Activated CD4-positive, alpha-beta T cell treated with anti-CD3 and anti-CD28 coated beads, Interleukin-2, amount 50 U/mL, for 24 hours (primary cell): ENCODE data around the gene SHOX.
"Not testable (repeated sequence)": the region's sequence is repeated elsewhere in the genome, so short reads cannot be mapped to it uniquely, and the experiment has no call there.

Experiments used
- DNase-seq, 2 donors: peaks; one replicate each; pipeline ENCODE4 v3.0.0-alpha.2; 2020; ENCODE audit warnings: low read depth in 1 of 2, low spot score in 1 of 2

Gene SHOX

DNA sequence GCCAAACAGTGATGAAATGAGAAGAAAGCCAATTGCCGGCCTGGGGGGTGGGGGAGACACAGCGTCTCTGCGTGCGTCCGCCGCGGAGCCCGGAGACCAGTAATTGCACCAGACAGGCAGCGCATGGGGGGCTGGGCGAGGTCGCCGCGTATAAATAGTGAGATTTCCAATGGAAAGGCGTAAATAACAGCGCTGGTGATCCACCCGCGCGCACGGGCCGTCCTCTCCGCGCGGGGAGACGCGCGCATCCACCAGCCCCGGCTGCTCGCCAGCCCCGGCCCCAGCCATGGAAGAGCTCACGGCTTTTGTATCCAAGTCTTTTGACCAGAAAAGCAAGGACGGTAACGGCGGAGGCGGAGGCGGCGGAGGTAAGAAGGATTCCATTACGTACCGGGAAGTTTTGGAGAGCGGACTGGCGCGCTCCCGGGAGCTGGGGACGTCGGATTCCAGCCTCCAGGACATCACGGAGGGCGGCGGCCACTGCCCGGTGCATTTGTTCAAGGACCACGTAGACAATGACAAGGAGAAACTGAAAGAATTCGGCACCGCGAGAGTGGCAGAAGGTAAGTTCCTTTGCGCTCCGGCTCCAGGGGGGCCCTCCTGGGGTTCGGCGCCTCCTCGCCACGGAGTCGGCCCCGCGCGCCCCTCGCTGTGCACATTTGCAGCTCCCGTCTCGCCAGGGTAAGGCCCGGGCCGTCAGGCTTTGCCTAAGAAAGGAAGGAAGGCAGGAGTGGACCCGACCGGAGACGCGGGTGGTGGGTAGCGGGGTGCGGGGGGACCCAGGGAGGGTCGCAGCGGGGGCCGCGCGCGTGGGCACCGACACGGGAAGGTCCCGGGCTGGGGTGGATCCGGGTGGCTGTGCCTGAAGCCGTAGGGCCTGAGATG, at the start of gene SHOX:
SHOX (plus strand) TSS at position 180 of the 885 bp plus-strand sequence; CDS start at position 287, 107 bp downstream.
- DNase-seq = no peak

- DNase-seq = no peak
These were observed 49.5 kb upstream of the SHOX start for GRCh38 chrX:581066-581465.

GRCh38 chrX:581720-582298, 48.8 kb upstream of the SHOX start:
- DNase-seq = no peak

DNA sequence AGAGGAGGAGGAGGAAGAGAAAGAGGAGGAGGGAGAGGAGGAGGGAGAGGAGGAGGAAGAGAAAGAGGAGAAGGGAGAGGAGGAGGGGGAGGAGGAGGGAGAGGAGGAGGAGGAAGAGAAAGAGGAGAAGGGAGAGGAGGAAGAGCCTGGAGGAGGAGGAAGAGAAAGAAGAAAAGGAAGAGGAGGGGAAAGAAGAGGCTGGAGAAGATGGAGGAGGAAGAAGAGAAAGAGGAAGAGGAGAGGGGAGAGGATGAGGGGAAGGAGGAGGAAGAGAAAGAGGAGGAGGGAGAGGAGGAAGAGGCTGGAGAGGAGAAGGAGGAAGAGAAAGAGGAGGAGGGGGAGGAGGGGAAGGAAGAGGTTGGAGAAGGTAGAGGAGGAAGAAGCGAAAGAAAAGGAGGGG, 46.0 kb upstream of the SHOX start:
- DNase-seq = no peak

GRCh38 chrX:585115-585808, 45.3 kb upstream of the SHOX start:
- no peak for DNase-seq

DNA sequence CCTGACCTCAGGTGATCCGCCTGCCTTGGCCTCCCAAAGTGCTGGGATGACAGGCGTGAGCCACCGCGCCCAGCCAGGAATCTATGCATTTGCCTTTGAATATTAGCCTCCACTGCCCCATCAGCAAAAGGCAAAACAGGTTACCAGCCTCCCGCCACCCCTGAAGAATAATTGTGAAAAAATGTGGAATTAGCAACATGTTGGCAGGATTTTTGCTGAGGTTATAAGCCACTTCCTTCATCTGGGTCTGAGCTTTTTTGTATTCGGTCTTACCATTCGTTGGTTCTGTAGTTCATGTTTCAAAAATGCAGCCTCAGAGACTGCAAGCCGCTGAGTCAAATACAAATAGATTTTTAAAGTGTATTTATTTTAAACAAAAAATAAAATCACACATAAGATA, 44.2 kb upstream of the SHOX start:
- DNase-seq = no peak

DNA sequence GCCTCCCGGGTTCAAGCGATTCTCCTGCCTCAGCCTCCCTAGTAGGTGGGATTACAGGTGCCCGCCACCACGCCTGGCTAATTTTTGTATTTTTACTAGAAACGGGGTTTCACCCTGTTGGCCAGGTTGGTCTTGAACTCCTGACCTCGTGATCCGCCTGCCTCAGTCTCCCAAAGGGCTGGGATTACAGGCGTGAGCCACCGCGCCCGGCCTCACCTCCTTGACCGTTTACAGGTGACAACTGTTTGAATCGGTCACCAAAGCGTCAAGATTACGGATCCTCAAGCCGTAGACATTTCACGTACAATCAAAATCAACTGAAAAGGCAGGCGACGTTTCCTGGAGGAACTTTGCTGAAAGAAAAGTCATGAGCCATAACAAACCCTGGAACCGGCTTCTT, 41.3 kb upstream of the SHOX start:
- not testable (repeated sequence) for DNase-seq

DNA sequence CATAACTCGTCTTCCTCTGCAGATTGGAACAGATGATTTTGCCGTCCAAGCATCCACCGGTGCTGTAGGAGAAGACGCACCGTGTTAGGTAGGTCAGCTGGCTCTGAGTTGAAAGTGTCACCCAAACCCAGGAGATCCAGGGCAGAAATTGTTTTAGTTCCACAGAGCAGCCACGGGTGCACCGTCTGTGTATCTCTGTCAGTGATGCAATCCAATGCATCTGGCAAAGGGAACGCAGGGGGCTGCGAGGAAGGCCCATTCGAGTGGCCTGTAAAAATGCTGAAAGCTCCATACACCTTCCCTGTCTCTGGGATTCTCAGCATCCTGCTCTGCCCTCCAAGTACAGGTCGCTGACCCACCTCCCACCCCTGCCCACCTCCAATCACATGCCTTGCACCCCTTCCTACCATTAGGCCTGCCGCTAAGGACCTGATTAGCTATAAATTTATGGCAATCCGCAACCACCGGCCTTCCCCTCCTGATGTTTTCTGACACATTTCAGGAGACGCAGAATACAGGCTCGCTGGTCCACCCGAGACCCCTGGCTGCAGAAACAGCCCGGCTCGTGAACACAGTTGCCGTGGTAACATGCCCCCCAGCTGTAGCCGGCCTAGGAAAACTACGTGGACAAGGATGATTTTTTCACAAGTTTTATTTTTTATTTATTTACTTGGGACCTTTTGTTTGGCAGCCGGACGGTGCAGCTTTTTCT, 39.7 kb upstream of the SHOX start:
- no peak for DNase-seq

- no peak for DNase-seq
These were observed 30.5 kb upstream of the SHOX start for GRCh38 chrX:599837-600715.

GRCh38 chrX:603029-603428, 27.6 kb upstream of the SHOX start:
- DNase-seq = not testable (repeated sequence)

GRCh38 chrX:604616-605015, 26.0 kb upstream of the SHOX start:
- not testable (repeated sequence) for DNase-seq

DNA sequence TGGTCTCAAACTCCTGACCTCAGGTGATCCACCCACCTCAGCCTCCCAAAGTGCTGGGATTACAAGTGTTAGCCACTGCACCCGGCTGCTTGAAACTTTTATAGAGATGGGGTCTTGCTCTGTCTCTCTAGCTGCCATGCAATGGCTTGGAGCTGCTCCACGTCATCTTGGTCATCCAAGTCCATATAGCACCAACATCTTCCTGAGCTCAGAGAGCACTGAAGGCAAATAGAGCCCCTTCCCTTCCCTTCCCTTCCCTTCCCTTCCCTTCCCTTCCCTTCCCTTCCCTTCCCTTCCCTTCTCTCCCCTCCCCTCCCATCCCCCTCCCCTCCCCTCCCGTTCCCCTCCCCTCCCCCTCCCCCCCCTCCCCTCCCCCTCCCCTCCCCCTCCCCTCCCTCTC, 22.5 kb upstream of the SHOX start:
- DNase-seq = not testable (repeated sequence)

DNA sequence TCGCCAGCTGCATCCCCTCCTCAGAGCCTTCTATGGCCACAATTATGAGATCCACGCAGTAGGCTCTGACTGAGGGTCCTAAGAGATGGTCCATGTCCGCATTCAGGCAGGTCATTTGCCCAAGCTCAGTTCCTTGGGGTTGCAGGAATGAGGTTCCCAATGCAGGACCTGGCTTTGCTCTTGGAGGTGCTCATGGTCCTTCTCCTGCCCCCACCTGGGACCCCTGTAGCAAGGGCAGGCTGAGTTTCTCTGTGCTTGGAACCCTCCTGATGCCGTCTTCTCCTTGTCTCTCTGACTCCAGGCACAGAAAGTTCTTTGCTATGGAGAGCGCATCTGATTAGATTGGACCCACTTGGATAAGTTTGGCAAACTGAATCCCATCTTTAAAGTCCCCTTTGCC, 16.5 kb upstream of the SHOX start:
- DNase-seq = no peak

DNA sequence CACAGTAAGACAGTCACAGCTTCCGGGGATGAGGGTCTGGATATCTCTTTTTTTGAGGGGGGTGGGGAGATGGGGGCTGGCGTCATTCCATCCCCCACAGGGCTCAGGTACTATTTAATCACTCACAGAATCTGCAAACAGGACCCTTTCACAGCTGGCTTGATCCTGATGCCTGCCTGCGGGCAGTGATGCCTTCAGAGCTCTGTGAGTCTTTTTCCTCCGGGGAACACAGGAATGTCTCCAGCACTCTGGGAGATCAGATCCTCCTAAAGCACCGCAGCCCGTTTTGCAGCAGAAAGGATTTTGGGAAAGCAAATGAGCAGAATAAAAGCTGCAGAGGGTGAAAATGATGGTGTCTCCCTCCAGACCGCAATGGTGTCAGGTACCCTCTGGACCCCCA, 13.2 kb upstream of the SHOX start:
- no peak for DNase-seq

- no peak for DNase-seq
These were observed 12.7 kb upstream of the SHOX start for GRCh38 chrX:617891-618290.

DNA sequence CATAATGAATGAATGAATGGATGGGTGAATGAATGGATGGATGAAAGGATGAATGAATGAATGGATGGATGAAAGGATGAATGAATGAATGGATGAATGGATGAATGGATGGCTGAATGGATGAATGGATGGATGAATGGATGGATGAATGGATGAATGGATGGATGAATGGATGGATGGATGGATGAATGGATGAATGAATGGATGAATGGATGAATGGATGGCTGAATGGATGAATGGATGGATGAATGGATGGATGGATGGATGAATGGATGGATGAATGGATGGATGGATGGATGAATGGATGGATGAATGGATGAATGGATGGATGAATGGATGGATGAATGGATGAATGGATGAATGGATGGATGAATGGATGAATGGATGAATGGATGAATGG, 12.3 kb upstream of the SHOX start:
- not testable (repeated sequence) for DNase-seq

- DNase-seq = no peak
These were observed 11.7 kb upstream of the SHOX start for GRCh38 chrX:618761-619450.

DNA sequence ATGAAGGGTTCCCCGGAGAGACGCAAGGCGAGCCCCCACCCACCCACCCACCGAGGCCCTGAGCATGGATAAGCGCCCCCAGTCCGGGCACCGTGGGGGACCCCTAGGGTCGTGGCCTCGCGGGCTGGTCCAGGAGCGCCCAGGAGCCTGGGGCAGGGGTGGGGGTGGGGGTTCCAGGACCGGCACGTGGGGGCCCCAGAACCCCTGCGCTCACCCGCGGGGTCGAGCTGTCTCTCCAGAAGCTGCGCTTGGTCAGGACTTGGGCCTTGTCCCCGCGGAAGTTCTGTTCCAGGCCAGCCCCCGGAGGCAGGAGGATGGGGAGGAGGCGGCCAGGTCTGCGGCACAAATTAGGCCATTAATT, 11.2 kb upstream of the SHOX start:
- no peak for DNase-seq

DNA sequence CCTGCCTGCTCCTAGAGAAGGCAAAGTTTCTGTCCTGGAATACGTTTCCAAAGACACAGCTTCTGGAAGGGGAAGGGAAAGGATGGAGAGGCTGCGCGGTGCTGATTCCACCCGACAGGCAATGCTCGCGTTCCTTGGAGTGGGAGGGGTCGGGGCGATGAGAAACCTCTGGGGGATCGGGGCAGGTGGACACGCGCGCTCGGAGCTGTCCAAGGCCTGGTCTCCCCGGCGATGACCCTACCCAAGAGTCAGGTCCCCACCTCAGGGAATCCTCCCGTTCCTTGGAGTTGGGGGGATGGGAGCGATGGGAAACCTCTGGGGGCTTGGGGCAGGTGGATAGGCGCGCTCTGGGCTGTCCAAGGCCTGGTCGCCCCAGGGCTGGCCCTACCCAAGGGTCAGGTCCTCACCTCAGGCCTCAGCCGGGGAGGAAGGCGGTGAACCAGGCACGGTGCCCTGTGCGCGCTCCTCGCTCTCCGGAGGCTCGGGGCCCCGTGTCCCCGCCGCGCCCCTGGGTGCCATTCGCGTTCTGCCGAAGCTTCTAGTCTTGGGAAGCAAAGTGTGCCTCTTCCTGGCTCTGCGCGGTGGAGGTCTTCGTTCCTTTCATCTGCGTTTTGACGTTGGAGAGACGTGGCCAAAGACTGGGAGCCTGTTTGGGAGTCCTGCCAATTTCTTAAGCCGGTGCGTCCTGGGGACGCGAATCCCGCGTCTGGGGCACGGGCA, 10.6 kb upstream of the SHOX start:
- no peak for DNase-seq
